Measurements from ENCODE around the gene FCSK.

DNA sequence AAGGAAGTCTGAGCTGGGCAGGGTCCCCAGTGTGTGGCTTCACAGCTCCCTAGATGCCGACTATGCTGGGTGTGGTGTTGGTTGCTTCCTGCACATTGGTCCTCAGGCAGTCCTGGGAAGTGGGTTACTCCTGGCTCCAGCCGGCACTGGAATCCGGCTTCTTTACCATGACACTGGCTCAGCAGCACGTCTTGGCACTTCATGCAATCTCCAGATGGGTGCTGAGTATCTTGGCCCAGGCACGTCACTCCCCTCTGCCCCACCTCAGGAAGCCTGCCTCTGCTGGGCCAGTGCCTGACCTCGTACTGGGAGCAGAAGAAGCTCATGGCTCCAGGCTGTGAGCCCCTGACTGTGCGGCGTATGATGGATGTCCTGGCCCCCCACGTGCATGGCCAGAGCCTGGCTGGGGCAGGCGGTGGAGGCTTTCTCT, 24.5 kb downstream of the FCSK start:
- TF ChIP-seq POLR2A (IDR thresholded peaks at IDR 0.05; ENCODE audit: low read length) = no peak
- TF ChIP-seq GATA1 (IDR thresholded peaks at IDR 0.05; ENCODE audit: low read depth, low read length) = no peak
